ENCODE results near the gene FAM72C.
"Not testable (repeated sequence)": the region's sequence is repeated elsewhere in the genome, so short reads cannot be mapped to it uniquely, and the experiment has no call there.

Gene FAM72C

GRCh38 chr1:143971924-143972700, at the start of gene FAM72C:
Gene FAM72C (minus strand): TSS chr1:143971986. CDS start chr1:143971141, 845 bp downstream.
- DNase-seq: not testable (repeated sequence)

GRCh38 chr1:144020001-144020738, 48.4 kb upstream of the FAM72C start:
- not testable (repeated sequence) for DNase-seq

- not testable (repeated sequence) for DNase-seq
Measured at GRCh38 chr1:144019101-144019500, 47.3 kb upstream of the FAM72C start.

GRCh38 chr1:144015180-144015966, 43.6 kb upstream of the FAM72C start:
- not testable (repeated sequence) for DNase-seq

DNA sequence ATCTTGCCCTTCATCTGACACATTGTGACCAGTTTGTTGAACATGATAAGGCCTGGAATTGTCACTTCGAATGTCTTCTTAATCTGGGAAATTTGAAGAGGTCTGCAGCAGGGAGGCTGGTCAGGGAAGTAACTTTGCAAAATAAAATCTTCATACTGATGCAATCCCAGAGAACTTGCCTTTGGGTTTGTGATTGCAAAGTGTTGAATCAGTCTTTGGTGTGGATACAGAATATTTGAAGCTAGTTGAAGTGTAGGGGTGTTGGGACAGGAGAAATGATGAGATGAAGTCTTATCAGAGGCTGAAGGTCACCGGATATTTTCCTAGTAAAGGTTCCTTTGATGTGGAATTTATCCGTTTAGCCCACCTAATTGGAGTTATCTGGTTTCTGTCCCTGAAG, 42.7 kb upstream of the FAM72C start:
- not testable (repeated sequence) for DNase-seq

DNA sequence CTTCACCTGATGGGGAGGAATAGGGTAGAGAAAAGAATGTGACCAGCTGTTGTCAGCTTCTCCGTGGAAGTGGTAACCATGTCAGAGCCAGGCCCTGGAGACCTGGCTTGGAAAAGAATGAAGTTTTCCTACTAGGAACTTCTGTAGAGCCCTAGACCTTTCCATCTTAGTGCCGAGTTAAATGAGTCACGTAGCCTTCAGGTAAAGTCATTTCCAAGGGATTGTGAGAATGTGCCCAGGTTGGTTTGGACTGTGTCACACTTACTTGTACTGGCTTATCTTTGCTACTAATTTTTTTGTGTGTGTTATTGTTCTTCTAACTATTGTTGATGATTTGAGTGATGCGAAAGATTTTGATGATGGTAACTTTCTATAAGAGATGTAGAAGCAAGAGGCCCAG, 42.3 kb upstream of the FAM72C start:
- not testable (repeated sequence) for DNase-seq

DNA sequence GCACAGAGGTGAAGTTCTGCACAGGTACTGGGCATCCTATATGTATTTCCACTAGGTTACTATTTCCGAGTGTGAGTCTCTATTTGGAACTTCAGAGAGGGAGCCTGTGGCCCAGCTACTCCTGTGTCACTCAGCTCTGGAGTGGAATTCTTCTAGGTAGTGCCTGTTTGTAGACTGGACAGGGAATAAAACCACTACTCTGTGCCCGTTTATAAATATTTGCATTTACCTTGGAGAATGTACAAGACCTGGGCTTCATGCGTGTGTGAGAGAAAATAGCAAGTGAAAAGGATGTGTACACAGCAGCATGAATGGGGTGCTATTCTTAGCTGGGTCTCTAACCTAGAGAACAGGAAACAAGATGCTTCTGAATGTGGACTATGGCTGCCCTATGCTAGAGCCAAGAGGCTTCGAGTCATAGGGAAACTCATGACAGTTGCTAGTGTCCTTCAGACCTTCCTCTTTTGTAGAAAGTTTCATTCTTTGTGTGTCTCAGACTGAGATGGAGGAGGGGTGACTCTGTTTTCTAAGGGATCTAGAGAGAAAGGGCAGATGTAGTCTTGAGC, 40.5 kb upstream of the FAM72C start:
- not testable (repeated sequence) for DNase-seq

DNA sequence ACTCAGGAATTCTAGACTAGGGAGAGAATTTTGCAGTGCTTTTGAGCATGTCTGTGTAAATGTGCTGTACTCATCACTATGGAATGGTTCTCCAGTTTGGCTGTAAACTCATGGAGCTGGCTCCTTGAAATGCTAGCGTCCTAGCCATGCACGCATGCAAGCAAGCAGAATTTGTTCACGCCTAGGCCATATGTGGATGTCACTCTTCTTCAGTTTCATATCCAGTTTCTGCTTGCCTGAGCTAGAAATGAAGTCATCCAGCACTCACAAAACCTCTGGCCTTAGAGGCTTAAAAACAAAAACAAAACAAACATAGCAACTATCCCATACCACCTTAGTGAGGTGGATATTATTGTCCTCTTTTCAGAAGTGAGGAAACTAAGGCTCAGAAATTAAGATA, 37.6 kb upstream of the FAM72C start:
- not testable (repeated sequence) for DNase-seq

GRCh38 chr1:144004259-144004658, 32.5 kb upstream of the FAM72C start:
- not testable (repeated sequence) for DNase-seq

DNA sequence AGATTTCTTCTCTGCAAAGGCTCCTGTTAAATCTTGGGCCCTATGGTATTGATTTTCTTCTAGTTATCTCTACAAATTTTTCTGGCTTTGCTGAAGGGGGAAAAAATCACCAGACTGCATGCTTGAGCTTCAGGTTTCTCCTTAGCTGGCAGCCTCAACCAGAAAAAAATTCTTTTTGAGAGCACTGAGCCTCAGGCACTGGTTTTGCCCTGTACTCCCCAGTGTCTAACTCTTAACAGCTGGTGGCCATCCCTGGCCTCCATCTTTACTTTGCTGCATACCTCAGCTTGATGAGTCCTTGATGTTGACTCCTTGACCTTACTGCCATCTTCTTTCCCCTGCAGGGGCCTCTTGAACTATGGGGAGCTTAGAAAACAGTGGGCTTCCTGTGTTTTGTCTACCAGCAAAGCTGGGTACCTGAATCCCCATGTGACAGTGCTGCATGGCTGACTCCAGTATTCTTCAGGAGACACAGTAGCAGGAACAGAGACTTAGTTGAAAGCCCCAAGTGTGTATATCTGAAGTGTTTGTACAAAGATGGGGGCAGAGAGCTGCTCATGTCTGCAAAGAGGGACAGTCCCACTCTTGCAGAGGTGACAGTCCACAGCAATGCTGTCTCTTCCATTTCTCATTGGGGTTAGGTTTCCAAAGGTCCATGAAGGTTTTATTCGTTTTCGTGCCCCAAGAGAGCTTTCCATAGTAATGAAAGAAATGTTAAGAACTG, 31.7 kb upstream of the FAM72C start:
- DNase-seq: not testable (repeated sequence)

- DNase-seq: not testable (repeated sequence)
Measured at GRCh38 chr1:144002141-144002881, 30.5 kb upstream of the FAM72C start.

DNA sequence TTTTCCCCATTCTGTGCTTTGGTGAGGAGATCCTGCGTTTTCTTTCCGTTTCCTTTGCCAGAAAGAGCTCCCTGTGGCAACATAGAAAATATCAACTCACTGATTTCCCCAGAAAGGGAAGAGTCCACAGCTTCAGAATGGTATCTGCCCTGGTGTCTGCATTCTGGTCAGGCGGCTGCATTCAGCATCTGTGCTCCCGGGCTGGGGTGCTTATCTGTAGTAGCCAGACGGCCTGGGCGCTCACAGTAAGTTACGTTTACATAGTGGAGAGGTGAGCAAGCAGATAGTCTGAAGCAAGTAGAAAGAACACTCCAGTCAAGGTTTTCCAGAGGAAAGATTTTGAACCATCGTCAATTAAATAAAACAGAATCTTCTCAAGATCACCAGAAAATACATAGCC, 29.3 kb upstream of the FAM72C start:
- not testable (repeated sequence) for DNase-seq

DNA sequence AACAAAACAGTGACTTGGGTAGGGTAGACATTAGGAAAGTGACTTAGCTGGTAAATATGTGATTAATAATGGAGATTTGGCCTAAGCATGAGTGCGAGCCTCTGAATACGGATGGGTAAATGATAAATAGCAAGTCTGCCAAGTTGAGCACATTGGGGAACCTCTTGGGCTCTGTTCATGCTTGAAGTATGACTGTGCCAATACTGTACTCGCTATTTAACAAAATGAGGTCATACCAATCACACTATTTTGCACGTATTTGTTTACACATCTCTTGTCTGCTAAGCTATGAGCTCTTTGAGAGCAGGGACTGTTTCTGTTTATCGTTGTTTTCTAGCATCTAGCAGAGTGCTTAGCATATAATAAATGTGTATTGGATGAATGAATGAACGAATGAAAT, 24.2 kb upstream of the FAM72C start:
- DNase-seq: not testable (repeated sequence)

GRCh38 chr1:143993301-143993907, 21.6 kb upstream of the FAM72C start:
- not testable (repeated sequence) for DNase-seq

DNA sequence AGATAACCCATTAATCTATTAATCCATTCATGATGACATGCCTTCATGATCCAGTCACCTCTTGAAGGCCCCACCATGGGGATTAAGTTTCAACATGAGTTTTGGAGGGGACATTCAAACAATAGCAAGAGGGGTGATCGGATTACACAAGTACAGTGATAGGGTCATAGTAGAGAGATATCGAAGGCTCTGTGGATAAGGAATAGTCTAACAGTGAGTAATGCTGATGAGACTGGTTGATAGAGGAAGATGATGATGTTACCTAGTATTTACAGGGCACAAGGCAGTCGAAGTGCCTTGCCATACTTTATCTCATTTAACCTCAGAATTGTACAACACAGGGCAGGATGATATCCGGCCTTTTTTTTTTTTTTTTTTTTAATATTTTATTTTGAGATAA, 18.9 kb upstream of the FAM72C start:
- not testable (repeated sequence) for DNase-seq

DNA sequence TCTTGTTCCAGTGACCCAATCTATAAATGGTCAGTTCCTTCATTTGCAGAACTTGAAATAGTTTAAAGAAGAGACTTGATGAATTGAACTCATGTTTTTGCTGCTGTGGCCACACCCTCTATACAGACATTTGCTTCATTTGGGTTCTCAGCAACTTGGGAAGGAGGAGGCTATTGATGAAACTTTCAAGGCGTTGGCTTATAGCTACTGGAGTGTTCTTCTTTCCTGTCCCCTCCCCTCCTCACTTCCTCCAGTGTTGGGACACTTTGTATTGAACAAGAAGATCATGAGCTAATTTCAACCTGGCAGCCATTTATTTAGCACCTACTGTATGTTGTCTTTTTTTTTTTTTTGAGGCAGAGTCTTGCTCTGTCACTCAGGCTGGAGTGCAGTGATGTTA, 17.9 kb upstream of the FAM72C start:
- not testable (repeated sequence) for DNase-seq

GRCh38 chr1:143989427-143989712, 17.6 kb upstream of the FAM72C start:
- DNase-seq: not testable (repeated sequence)

DNA sequence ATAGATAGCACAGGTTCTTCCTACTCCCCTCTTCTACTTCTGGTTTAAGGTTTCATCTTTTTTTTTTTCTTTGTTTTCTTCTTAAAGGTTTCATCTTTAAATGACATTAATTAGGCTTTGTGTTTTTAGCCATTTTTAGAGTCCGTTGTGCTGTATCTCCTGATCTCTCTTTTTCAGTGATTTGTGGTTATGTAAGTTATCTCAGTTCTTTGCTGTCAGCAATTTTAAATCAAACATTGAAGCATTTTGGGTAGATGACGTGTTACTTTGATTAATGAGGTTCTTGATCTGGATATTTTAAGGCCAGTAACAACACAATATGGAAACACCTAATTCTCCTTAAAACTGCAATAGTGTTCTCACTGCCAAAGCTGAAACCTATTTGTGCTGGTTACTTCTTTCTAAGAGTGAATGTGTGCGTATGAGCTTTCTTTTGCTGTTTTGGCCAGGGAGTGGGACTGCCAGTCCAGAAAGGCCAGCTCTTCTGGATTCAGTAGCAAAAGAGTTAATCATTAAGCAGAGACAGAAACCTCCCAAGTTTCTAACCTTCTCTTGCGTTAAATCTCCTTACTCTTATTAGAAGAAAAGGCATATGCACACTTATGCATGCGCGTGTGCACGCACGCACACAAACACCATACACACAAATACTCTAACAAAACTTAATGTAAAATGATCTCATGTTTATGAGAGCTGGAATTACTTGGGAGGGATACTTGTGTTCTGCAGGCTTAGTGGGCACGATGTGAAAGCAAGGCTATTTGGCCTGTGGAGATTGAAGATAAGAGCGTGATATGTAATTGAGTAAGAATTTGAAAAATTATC, 17.0 kb upstream of the FAM72C start:
- not testable (repeated sequence) for DNase-seq

- DNase-seq: not testable (repeated sequence)
Measured at GRCh38 chr1:143987868-143988267, 16.1 kb upstream of the FAM72C start.
